Middle frontal gyrus (tissue), 1 donor: ENCODE measurements around the gene MGMT.

Experiments used
- DNase-seq: peaks from one replicate; pipeline ENCODE4 v3.0.0-alpha.2; 2015; ENCODE audit warnings: low spot score; ENCODE audit errors: extremely low spot score

MGMT gene

GRCh38 chr10:129450391-129450790 lies 16.6 kb upstream of the MGMT start:
- no peak for DNase-seq

GRCh38 chr10:129455625-129456024 lies 11.4 kb upstream of the MGMT start:
- DNase-seq, result no peak

GRCh38 chr10:129459762-129460539 lies 7.1 kb upstream of the MGMT start:
- no peak for DNase-seq

- DNase-seq, result no peak
These were observed 4.7 kb upstream of the MGMT start for GRCh38 chr10:129462257-129462795.

- no peak for DNase-seq
These were observed 2.8 kb upstream of the MGMT start for GRCh38 chr10:129464251-129464650.

- no peak for DNase-seq
These were observed 992 bp upstream of the MGMT start for GRCh38 chr10:129465796-129466702.

- DNase-seq, result no peak
These were observed 471 bp downstream of the MGMT start for GRCh38 chr10:129467359-129468064.

- no peak for DNase-seq
These were observed 1.1 kb downstream of the MGMT start for GRCh38 chr10:129468187-129468586.

GRCh38 chr10:129470103-129470851 lies 3.2 kb downstream of the MGMT start:
- no peak for DNase-seq

GRCh38 chr10:129471447-129472175 lies 4.6 kb downstream of the MGMT start:
- DNase-seq, result no peak

GRCh38 chr10:129472696-129473555 lies 5.9 kb downstream of the MGMT start:
- no peak for DNase-seq

- no peak for DNase-seq
These were observed 7.6 kb downstream of the MGMT start for GRCh38 chr10:129474642-129475041.

GRCh38 chr10:129476431-129476830 lies 9.4 kb downstream of the MGMT start:
- DNase-seq, result no peak

GRCh38 chr10:129477051-129477450 lies 10.0 kb downstream of the MGMT start:
- no peak for DNase-seq

- DNase-seq, result no peak
These were observed 14.6 kb downstream of the MGMT start for GRCh38 chr10:129481641-129482040.

- DNase-seq, result no peak
These were observed 16.5 kb downstream of the MGMT start for GRCh38 chr10:129483430-129484010.

- DNase-seq, result no peak
These were observed 19.8 kb downstream of the MGMT start for GRCh38 chr10:129486805-129487204.

- no peak for DNase-seq
These were observed 24.2 kb downstream of the MGMT start for GRCh38 chr10:129491123-129491734.
